Lower leg skin (tissue), 3 donors: ENCODE results near the gene ARHGEF4.

Source experiments
- POLR2A ChIP-seq, 2 donors: fragments of 450-650 bp; IDR thresholded peaks; one replicate each; pipeline ENCODE4 v1.6.1; 2016 to 2017; ENCODE audit warnings: antibody characterized with exemption in 2 of 2, mild to moderate bottlenecking in 1 of 2, moderate library complexity in 1 of 2
- TF ChIP-seq, protein P1 (sequence below), 3 donors: fragments of 450-650 bp; IDR thresholded peaks; one replicate each; pipeline ENCODE4 v1.5.1; 2016; ENCODE audit warnings: antibody characterized with exemption in 3 of 3, mild to moderate bottlenecking in 3 of 3, moderate library complexity in 2 of 3

DNA sequence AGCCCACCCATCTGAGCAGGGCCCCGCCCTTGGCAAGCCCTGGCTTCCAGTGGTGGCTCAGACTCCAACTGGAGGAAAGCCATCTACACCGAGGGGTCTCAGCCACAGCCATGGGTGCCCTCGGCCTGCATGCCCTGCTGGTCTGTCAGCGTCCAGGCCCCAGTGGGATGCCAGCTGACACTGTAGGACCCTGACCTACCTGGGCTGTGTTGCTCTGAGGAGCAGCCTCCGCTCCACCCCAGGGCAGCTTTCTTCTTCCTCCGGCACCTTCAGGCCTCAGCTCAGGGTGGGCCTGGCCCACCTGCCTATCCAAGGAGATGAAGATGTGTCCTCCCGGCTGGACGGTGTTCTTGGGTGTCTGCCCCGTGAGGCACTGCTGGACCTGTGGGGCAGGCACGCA lies 13.9 kb upstream of the ARHGEF4 start:
- TF ChIP-seq POLR2A (IDR thresholded peaks at IDR 0.05), result no peak
- TF ChIP-seq, protein P1, sequence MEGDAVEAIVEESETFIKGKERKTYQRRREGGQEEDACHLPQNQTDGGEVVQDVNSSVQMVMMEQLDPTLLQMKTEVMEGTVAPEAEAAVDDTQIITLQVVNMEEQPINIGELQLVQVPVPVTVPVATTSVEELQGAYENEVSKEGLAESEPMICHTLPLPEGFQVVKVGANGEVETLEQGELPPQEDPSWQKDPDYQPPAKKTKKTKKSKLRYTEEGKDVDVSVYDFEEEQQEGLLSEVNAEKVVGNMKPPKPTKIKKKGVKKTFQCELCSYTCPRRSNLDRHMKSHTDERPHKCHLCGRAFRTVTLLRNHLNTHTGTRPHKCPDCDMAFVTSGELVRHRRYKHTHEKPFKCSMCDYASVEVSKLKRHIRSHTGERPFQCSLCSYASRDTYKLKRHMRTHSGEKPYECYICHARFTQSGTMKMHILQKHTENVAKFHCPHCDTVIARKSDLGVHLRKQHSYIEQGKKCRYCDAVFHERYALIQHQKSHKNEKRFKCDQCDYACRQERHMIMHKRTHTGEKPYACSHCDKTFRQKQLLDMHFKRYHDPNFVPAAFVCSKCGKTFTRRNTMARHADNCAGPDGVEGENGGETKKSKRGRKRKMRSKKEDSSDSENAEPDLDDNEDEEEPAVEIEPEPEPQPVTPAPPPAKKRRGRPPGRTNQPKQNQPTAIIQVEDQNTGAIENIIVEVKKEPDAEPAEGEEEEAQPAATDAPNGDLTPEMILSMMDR (IDR thresholded peaks at IDR 0.05), result no peak
